GM12865 (cell line): ENCODE measurements around the gene PAMR1.

ENCODE experiments used
- DNase-seq: peaks from one replicate; pipeline ENCODE4 v3.0.0; 2010; ENCODE audit warnings: low read depth
- H3K4me3 ChIP-seq: 2 replicates; pipeline ENCODE4 v1.5.1; 2011; ENCODE audit warnings: mild to moderate bottlenecking, low read depth, low read length, control low read depth
- TF ChIP-seq, protein P1 (sequence below): IDR thresholded peaks from 2 replicates; pipeline ENCODE4 v1.5.1; 2011; ENCODE audit warnings: low read length, control low read depth, low read depth, inconsistent platforms; ENCODE audit not compliant: insufficient read depth; ENCODE audit errors: missing control alignments

Gene PAMR1

DNA sequence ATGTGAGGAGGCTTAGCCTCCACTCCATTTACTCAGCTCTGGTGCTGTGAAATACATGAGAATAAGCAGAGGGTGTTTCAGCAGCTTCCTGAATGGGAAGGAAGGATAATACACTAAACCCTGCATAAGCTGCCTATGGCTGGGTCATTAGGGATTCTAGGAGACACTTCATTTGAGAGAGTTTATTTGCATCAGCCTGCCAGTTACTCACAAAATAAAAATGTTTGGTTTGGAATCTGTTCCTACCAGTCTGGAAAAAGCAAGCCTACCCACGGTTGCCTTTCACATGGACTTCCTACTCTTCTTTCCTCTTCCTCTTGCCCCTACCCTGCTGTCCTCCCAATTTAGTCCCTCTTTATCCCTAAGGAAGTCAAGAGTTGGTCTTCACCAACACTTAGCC lies 126.5 kb downstream of the PAMR1 start:
- H3K4me3 ChIP-seq, result no peak overlapping the region
- no peak for DNase-seq
- TF ChIP-seq, protein P1, sequence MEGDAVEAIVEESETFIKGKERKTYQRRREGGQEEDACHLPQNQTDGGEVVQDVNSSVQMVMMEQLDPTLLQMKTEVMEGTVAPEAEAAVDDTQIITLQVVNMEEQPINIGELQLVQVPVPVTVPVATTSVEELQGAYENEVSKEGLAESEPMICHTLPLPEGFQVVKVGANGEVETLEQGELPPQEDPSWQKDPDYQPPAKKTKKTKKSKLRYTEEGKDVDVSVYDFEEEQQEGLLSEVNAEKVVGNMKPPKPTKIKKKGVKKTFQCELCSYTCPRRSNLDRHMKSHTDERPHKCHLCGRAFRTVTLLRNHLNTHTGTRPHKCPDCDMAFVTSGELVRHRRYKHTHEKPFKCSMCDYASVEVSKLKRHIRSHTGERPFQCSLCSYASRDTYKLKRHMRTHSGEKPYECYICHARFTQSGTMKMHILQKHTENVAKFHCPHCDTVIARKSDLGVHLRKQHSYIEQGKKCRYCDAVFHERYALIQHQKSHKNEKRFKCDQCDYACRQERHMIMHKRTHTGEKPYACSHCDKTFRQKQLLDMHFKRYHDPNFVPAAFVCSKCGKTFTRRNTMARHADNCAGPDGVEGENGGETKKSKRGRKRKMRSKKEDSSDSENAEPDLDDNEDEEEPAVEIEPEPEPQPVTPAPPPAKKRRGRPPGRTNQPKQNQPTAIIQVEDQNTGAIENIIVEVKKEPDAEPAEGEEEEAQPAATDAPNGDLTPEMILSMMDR, result no peak

DNA sequence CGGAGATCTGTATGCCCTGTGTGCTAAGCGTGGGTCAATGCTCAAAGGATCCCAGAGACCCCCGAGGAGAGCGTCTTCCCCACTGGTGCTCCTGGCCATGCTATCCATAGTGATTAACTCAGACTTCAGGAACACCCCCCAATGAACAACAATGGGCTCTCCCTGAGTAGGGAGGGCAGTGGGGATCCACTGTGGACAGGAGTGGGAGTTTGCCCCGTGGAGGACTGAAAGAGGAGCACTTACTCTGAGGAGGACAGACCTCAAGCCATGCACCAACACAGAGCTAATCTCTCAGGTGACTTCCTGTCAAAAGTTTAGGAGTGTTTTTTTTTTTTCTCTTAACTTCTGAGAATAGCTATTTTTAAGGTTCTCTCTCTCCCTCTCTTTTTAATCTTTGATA lies 130.5 kb downstream of the PAMR1 start:
- no peak for DNase-seq
- TF ChIP-seq, protein P1, result no peak
- no peak overlapping the region for H3K4me3 ChIP-seq

DNA sequence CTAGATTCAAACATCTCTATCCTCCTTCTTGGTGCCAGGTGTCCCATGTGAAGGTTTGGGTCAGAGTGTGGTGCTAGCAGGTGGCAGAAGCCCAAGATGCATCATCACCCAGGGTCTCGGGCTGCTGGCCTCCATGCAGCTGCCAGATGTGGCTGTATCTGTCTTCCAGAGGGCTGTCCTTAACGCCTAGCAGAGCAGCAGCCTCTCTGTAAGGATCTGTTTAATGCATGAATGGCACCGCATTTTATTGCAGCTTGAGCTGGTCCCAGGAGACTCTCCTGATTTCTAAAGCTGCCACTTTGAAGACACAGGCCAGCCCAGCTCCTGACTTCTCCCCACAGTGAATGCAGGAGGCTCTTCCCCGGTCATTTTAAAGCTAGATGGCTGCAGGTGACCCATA lies 132.3 kb downstream of the PAMR1 start:
- TF ChIP-seq, protein P1, result no peak
- no peak for DNase-seq

DNA sequence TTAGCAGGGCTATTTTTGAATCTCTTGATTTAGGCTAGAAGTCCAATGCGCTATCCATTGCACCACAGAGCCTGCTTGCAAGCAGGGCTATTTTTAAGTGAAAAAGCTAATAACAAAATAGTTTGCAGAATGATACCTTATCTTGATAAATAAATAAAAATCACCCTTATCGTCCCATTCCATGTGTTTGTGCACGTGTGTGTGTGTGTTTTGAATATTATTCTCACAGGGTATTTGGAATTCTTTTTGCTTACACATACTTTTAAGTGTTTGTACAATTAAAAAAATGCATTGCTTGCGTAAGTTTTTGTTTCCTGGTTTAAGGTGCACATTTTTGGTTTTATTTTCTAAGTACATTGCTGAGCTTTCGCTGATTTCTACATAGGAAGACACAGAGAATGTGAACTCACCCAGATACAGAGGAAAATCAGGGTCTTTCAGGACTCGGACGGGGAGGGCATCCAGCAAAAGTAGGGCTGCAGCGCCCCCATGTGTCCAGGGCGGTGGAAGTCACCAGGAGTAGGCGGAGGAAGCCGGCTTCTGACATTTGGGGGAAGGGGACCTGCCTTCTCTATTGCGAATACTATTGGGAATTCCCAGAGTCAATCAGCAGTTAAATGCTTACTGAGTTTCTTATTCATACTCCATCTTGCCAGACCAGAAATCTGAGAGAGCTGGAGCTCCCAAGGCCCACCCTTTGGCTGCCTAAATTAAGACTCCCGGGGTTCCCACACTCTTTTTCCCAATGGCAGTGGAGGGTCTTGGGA lies 133.3 kb downstream of the PAMR1 start:
- peak overlapping the region; percentile 18; the same call in 1 of the 2 replicates for H3K4me3 ChIP-seq
- DNase-seq, result peak; percentile 80
- TF ChIP-seq, protein P1, result peak; percentile 84

More for the DNA sequence above, 132.3 kb downstream of the PAMR1 start:
- H3K4me3 ChIP-seq, result no peak overlapping the region

DNA sequence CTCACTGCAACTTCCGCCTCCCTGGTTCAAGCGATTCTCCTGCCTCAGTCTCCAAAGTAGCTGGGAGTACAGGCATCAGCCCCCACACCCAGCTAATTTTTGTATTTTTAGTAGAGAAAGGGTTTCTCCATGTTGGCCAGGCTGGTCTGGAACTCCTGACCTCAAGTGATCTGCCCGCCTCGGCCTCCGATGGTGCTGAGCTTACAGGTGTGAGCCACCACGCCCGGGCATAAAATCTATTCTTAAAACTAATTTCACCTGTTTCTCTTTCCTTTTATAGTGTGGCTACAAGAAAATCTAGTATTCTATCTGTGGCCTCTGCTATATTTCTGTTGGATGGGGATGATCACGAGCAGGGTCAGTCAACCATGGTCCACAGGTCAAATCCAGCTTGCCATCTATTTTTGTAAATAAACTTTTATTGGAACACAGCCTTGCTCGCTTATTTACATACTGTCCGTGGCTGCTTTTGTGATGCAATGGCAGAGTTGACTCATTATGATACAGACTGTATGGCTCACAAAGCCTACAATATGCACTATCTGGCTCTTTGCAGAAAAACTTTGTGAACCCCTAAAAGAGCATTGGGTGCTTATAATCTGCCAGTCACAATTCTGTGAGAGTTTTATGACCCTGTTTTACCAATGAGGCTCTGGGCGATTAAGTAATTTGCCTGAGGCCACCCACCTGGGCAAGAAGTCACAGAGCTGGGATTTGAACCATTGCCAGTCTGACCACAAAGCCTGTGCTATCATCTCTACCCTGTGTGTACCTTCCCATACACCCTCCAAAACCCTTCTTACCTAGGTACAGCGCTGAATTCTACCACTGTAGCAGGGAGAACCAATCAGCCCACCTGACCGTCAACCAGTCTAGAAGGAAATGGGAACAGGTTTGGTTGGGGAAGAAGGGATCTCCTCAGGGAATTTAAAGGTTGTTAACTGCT lies 134.4 kb downstream of the PAMR1 start:
- peak overlapping the region; percentile 18; the same call in 1 of the 2 replicates for H3K4me3 ChIP-seq
- DNase-seq, result peak; percentile 79
- TF ChIP-seq, protein P1, result no peak

DNA sequence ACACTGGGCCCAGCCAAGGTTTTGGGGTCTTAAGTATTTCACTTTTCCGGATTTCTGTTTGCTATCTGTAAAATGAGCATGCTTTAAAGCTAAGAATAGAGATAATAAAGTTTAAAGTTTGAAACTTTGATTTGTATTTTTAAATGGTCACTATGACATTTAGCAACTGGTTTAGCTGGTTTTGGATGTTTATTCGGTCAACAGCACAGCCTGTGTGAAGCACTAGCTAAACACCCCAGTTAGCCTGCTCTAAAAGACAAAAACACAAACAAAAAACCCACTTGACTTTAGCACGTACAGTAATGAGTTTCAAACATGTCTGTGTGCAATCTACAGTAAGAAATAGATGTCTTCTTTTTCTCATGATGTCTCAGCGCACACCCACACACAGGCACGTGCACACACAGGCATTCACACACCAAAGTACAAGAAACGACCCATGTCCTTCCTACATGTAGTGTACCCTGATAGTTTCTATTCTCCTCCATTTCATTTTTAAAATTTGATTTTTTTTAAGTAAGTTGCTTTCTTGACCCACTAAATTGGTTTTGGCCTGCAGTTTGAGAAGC lies 135.4 kb downstream of the PAMR1 start:
- peak; percentile 31 for DNase-seq
- TF ChIP-seq, protein P1, result no peak
- no peak overlapping the region for H3K4me3 ChIP-seq
